ENCODE results near the gene KCNQ2.

The KCNQ2 gene

GRCh38 chr20:63496596-63497120, 24.2 kb upstream of the KCNQ2 start:
- no peak overlapping the region for H3K27ac ChIP-seq (ENCODE audit: low read depth, low read length)
- no peaks in the 10 kb centered on the region for H3K27me3 ChIP-seq (ENCODE audit: low read length)
- H2AFZ ChIP-seq (ENCODE audit: low read depth, low read length, severe bottlenecking): no peak overlapping the region
- H3K79me2 ChIP-seq (ENCODE audit: insufficient read depth, low read length): no peaks in the 10 kb centered on the region
- H3K4me2 ChIP-seq (ENCODE audit: low read depth, low read length, poor library complexity, severe bottlenecking): no peak overlapping the region
- H3K9me3 ChIP-seq (ENCODE audit: insufficient read depth, low read length): no peaks in the 10 kb centered on the region
- H4K20me1 ChIP-seq (ENCODE audit: low read depth, low read length): no peaks in the 10 kb centered on the region
- H3K9ac ChIP-seq (ENCODE audit: low read length): no peak overlapping the region
- H3K36me3 ChIP-seq (ENCODE audit: low read length): no peaks in the 10 kb centered on the region
- no peaks in the 10 kb centered on the region for H3K9me2 ChIP-seq (replicated peaks; ENCODE audit: insufficient read depth, low read length)
- H3K4me3 ChIP-seq (ENCODE audit: insufficient read depth, low read length, poor library complexity, severe bottlenecking): no peak overlapping the region
- TF ChIP-seq EZH2phosphoT487 (conservative IDR thresholded peaks at IDR 0.05; ENCODE audit: low read length): no peak
- TF ChIP-seq, protein P1, sequence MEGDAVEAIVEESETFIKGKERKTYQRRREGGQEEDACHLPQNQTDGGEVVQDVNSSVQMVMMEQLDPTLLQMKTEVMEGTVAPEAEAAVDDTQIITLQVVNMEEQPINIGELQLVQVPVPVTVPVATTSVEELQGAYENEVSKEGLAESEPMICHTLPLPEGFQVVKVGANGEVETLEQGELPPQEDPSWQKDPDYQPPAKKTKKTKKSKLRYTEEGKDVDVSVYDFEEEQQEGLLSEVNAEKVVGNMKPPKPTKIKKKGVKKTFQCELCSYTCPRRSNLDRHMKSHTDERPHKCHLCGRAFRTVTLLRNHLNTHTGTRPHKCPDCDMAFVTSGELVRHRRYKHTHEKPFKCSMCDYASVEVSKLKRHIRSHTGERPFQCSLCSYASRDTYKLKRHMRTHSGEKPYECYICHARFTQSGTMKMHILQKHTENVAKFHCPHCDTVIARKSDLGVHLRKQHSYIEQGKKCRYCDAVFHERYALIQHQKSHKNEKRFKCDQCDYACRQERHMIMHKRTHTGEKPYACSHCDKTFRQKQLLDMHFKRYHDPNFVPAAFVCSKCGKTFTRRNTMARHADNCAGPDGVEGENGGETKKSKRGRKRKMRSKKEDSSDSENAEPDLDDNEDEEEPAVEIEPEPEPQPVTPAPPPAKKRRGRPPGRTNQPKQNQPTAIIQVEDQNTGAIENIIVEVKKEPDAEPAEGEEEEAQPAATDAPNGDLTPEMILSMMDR (IDR thresholded peaks at IDR 0.05; ENCODE audit: insufficient read depth, low read length, poor library complexity, severe bottlenecking): no peak
- H3F3A ChIP-seq (ENCODE audit: insufficient read depth): no peaks in the 10 kb centered on the region

GRCh38 chr20:63495741-63496595, 23.5 kb upstream of the KCNQ2 start:
- no peaks in the 10 kb centered on the region for H3K79me2 ChIP-seq (ENCODE audit: insufficient read depth, low read length)
- H3K4me3 ChIP-seq (ENCODE audit: insufficient read depth, low read length, poor library complexity, severe bottlenecking): no peak overlapping the region
- H3K36me3 ChIP-seq (ENCODE audit: low read length): no peaks in the 10 kb centered on the region
- no peak overlapping the region for H3K27ac ChIP-seq (ENCODE audit: low read depth, low read length)
- no peak overlapping the region for H3K4me2 ChIP-seq (ENCODE audit: low read depth, low read length, poor library complexity, severe bottlenecking)
- H3K27me3 ChIP-seq (ENCODE audit: low read length): no peaks in the 10 kb centered on the region
- H3K9ac ChIP-seq (ENCODE audit: low read length): no peak overlapping the region
- no peaks in the 10 kb centered on the region for H3F3A ChIP-seq (ENCODE audit: insufficient read depth)
- no peak overlapping the region for H2AFZ ChIP-seq (ENCODE audit: low read depth, low read length, severe bottlenecking)
- no peaks in the 10 kb centered on the region for H4K20me1 ChIP-seq (ENCODE audit: low read depth, low read length)
- TF ChIP-seq, protein P1 (IDR thresholded peaks at IDR 0.05; ENCODE audit: insufficient read depth, low read length, poor library complexity, severe bottlenecking): peak; percentile 94
- no peak for TF ChIP-seq EZH2phosphoT487 (conservative IDR thresholded peaks at IDR 0.05; ENCODE audit: low read length)
- no peaks in the 10 kb centered on the region for H3K9me3 ChIP-seq (ENCODE audit: insufficient read depth, low read length)
- H3K9me2 ChIP-seq (replicated peaks; ENCODE audit: insufficient read depth, low read length): no peaks in the 10 kb centered on the region

DNA sequence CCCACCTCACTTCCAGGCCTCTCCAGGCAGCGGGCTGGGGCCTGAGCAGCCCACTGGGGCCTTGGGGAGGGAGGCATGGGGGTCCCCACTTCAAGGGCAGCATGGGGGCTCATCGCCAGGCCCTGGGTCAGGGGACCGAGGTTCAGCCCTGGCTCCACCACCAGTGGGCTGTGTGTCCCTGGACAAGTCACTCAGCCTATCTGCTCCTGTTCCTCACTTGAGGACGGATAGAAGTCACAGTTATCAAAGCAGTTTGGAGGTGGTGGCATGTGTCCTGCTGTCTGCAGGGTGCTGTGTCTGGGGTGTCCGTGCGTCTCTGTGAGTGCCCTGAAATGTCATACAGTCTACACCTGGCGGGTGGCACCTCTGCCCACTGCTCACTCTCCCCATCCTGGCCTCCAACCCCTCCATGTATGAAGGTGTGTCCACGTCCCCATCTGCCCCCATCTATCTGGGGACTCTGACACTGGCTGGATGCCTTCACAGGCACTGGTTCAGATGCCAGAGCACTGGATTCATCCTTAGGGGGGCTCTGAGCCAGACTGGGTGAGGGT, 22.8 kb upstream of the KCNQ2 start:
- Histone ChIP-seq H3K4me3 (ENCODE audit: insufficient read depth, low read length, poor library complexity, severe bottlenecking) (no peak overlapping the region), H3K9ac (ENCODE audit: low read length) (no peak overlapping the region), H3K9me2 (replicated peaks; ENCODE audit: insufficient read depth, low read length) (no peaks in the 10 kb centered on the region), H3K79me2 (ENCODE audit: insufficient read depth, low read length) (no peaks in the 10 kb centered on the region), H3F3A (ENCODE audit: insufficient read depth) (no peaks in the 10 kb centered on the region), H3K9me3 (ENCODE audit: insufficient read depth, low read length) (no peaks in the 10 kb centered on the region), H3K4me2 (ENCODE audit: low read depth, low read length, poor library complexity, severe bottlenecking) (no peak overlapping the region), H3K27me3 (ENCODE audit: low read length) (no peaks in the 10 kb centered on the region), H3K36me3 (ENCODE audit: low read length) (no peaks in the 10 kb centered on the region), H3K27ac (ENCODE audit: low read depth, low read length) (no peak overlapping the region), H4K20me1 (ENCODE audit: low read depth, low read length) (no peaks in the 10 kb centered on the region), H2AFZ (ENCODE audit: low read depth, low read length, severe bottlenecking) (no peak overlapping the region)
- TF ChIP-seq EZH2phosphoT487 (conservative IDR thresholded peaks at IDR 0.05; ENCODE audit: low read length): no peak
- TF ChIP-seq, protein P1 (IDR thresholded peaks at IDR 0.05; ENCODE audit: insufficient read depth, low read length, poor library complexity, severe bottlenecking): no peak

Data from SU-DHL-6 (cell line).